HG02884 (cell line): Measurements from ENCODE around the gene SPATA20.

Experiments used
- ATAC-seq: cut with Tn5 transposase; IDR thresholded peaks from one replicate; pipeline ENCODE4 v1.9.1; 2021; ENCODE audit warnings: mild to moderate bottlenecking, moderate library complexity; ENCODE audit not compliant: unreplicated experiment

The SPATA20 gene

GRCh38 chr17:50557630-50558029 lies 10.7 kb downstream of the SPATA20 start:
- ATAC-seq, result no peak

DNA sequence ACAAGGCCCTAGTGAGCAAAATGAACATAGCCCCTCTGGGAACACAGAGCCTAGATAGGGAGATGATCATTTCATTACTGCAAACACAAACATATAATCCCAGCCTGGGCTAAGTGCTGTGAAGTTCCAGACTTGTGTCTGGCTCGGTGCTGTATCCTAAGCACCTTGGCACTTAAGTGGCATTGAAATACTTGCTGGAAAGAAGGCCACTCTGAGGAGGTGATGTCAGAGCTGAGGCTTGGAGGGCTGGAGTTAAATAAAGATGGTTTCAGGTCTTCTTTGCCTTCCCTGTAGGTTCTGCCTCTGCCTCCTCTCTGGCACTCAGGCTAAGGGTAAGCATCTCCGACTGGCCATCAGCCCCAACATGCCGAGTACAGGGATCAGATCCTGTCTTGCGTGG lies 11.1 kb downstream of the SPATA20 start:
- ATAC-seq, result no peak

- no peak for ATAC-seq
Measured at GRCh38 chr17:50558581-50558940, 11.6 kb downstream of the SPATA20 start.

GRCh38 chr17:50558941-50559614 lies 12.1 kb downstream of the SPATA20 start:
- no peak for ATAC-seq

DNA sequence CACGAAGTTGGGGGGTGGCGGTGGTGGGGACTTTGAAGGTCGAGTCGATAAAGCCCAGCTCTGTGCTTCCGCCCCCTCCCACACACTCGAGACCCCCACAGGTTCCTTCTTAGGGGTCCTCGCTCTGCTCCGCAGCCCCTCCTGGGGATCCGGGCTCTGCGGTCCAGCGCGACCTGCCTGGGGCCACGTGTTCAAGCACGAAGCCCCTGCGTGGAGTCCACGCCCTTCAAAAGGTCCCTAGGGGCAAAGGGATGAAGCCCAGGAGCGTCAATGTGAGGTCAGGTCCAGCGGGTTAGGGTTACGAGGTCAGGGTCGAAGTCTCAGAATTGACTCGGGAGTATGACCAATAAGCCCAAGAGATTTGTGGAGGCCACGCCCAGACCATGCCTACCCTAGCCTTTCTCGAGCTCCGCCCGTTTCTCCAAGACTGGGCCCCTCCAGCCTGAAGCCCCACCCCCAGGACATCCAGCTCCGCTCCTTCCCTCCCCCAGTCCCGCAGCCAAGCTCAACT lies 12.8 kb downstream of the SPATA20 start:
- ATAC-seq, result no peak

GRCh38 chr17:50560185-50560824 lies 13.3 kb downstream of the SPATA20 start, which contains the start of gene CACNA1G:
TSS of gene CACNA1G (plus strand) at chr17:50560715. CDS start at chr17:50561460, 745 bp downstream.
- ATAC-seq, result peak; percentile 92

DNA sequence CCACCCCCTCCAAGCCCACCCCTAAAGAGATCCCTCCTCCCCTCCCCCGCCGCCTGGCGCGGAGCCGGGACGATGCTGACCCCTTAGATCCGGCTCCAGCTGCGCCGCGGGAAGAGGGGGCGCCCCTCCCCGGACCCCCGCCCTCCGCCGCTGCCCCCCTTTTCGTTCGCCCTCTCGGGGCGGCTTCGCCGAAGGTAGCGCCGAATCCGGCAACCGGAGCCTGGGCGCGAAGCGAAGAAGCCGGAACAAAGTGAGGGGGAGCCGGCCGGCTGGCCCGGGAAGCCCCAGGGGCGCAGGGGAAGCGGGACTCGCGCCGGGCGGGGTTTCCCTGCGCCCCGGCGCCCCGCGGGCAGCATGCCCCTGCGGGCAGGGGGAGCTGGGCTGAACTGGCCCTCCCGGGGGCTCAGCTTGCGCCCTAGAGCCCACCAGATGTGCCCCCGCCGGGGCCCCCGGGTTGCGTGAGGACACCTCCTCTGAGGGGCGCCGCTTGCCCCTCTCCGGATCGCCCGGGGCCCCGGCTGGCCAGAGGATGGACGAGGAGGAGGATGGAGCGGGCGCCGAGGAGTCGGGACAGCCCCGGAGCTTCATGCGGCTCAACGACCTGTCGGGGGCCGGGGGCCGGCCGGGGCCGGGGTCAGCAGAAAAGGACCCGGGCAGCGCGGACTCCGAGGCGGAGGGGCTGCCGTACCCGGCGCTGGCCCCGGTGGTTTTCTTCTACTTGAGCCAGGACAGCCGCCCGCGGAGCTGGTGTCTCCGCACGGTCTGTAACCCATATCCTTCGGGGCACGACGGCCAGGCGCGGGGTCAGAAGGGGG lies 14.2 kb downstream of the SPATA20 start:
- ATAC-seq, result peak; percentile 5

DNA sequence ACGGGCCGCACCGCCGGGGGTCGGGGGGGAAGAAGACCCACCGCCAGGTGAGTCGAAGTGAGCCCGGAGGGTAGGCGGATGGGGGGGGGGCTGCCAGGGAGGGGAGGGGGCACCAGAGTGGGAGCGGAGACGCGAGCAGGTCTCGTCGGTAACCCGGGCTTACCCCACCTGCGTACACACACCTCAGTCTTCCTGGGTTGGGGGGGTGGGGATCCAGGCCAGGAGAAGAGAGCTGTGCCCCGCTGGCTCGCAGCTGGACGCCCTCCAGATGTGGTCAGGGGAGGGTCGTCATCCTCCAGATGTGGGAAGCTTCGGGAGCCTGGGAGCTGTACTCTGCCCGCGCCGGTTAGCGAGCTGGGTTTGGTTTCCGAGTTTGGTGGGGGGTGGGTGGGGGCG lies 14.8 kb downstream of the SPATA20 start:
- ATAC-seq, result no peak

DNA sequence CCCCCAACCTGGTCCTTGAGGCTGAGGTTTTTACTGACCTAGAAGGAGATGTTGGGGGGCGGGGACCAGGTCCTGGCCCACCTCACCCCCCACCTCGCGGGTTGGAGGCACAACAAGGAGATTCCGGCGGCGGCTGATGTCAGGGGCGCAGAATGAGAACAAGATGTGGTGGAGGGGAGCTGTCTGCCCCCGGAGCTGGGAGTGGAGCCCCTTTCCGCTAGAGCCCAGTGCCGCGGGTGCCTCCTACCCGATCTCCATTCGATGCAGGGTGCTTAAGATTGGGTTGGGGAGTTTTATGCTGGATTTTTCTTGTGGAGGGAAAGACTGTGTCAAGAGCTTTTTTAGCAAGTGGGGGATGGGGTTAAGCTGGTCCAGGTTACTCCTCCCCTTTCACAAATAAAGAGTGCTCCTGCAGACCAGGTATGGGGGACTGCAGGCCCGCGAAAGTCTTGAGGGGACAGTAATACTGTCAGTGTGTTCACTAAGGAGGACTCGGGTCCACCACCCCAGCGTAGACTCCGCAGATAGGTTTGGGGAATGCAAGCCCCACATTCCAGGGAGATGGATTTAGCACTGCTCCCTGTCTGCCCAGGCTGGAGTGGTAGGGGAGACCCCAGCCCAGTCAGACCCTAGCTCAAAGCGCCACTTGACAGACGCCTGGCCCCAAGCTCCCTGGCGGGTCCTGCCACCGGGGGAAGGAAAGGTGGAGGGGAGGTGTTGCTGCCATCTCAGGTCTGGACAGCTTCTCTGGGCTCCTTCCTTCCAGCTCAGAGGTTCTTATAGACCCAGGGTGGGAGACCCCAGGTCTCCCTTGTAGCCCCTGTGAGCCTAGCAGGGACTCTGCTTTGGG lies 15.5 kb downstream of the SPATA20 start:
- no peak for ATAC-seq

DNA sequence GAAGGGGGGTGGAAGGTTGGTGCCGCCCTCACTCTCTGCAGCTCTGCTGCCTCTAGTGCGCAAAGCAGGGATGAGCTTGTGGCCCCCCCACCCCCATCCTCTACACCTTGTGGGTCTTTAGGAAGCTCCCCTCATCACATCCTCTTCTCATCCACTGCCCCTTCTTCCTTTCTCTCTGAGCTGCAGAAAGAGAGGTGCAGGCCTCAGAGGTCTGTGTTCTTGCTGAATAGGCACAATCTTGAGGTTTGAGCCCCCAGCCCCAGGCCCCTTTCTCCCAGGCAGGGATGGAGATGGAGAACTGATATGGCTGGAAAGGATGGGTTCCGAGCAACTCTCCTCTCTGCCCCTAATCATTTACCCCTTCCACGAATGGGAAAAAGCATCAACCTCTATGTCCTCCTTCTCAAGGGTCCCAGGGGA lies 16.1 kb downstream of the SPATA20 start:
- no peak for ATAC-seq

GRCh38 chr17:50564916-50565315 lies 17.9 kb downstream of the SPATA20 start:
- no peak for ATAC-seq

DNA sequence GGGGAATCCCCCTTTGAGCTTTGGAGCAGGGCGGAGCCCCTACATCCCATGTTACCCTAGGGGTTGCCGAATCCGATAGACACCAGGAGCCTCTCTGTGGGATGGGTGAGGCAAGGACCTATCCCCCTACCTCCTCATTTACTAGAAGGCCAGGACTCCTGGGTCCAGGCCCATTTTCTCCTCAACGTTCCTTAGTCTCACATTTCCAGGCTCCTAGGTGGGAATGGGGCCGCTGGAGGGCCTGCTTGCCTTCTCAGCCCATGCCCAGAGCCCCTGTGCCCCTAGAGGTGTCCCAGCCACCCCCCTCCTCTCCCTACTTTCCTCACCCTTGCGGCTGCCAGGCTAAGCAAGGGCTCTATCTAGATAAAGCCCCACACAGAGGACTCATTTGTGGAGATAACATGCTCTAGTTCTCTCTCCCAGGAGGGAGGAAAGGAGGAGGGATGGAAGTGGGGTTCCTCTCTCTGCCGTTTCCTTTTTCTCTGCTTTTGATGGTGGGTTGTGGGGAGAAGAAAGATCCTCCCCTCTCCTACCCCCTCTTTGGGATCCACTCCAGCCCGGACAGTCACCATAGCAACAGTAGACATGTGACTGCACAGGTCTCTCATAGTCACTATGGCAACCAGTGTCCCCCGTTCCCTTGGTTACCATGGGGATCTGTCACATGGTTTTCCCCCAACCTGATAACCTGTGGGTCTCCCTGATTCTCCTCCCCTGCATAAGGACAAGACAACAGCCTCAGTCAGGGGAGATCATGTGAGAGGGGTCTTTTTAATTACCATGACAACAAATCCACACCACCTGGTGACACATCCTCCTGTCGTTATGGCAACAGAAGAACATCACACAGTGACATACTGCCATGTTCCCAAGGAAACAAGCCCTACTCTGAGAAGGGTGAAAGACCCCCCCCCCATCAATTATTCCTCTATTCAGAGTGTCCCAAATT lies 18.7 kb downstream of the SPATA20 start:
- no peak for ATAC-seq

DNA sequence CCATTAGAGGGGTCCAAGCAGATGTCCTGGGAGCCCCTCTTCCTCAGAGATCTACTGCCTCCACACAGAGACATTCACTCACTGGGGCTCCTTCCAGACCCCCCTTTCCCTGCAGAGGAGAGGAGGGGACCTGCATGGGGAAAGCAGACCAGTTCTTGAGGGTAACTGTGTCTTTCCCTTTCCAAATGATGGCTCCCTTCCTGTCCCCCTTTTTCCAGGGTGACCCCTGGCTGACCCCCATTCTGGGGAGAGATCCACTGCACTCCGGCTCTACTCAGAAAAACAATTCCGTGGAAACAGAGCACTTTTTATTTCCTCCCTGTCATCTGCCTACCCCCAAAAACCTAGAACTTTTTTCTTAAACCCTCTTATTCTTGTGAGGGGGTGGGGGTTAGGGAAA lies 19.9 kb downstream of the SPATA20 start:
- ATAC-seq, result no peak

- ATAC-seq, result no peak
Measured at GRCh38 chr17:50568659-50569058, 21.7 kb downstream of the SPATA20 start.

DNA sequence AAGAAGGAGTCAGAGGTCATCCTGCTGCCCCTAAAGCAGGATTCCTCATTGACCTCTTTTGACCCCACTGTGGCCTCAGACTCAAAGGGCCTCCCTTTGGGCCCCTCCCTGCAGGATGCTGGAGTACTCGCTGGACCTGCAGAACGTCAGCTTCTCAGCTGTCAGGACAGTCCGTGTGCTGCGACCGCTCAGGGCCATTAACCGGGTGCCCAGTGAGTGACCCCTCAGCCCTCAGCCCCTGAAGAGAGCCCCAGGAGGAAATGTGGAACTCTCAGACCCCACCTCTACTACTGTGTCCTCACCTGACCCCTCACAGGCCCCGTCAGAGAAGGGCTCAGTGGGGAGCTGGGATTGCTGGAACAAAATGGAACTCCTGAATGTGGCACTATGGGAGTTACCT lies 22.6 kb downstream of the SPATA20 start:
- no peak for ATAC-seq

- ATAC-seq, result no peak
Measured at GRCh38 chr17:50570032-50570431, 23.1 kb downstream of the SPATA20 start.

- ATAC-seq, result no peak
Measured at GRCh38 chr17:50570528-50570927, 23.6 kb downstream of the SPATA20 start.

GRCh38 chr17:50571681-50572080 lies 24.7 kb downstream of the SPATA20 start:
- ATAC-seq, result no peak

DNA sequence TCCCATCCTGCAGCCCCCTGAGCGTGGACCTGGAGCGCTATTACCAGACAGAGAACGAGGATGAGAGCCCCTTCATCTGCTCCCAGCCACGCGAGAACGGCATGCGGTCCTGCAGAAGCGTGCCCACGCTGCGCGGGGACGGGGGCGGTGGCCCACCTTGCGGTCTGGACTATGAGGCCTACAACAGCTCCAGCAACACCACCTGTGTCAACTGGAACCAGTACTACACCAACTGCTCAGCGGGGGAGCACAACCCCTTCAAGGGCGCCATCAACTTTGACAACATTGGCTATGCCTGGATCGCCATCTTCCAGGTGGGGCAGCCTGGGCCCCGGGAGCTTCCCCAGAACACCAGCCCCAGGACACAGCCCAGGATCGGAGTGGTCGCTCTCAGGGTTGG lies 25.6 kb downstream of the SPATA20 start:
- ATAC-seq, result no peak
